ENCODE measurements around the gene INAFM2. TPM values are rescaled to one million over a fixed set of nuclear protein-coding genes. Genes with fewer than 3 reads are reported as not detected.

Gene INAFM2
- total and polyA plus RNA-seq, 9 of the 15 experiments (the other 6 are each of a cell fraction or from before 2014, with no cell fraction given): 11.8 to 43.1 (median 27.2) TPM

DNA sequence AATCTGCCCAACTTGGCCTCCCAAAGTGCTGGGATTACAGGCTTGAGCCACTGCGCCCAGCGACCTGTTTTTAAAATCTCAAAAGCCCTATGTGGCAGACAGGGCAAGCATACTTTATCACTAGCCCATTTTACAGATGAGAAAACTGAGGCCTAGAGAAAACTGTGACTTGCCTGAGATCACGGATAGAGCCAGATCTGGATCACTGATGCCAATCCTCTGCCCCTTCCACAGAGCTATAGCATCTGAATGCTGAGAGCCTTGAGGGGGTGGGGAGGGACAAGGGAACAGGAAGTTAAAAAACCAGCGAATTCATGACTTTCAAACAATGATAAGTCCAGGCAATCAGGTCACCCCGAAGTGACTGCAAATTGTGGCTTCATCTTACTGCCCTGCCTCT is 48.0 kb upstream of the INAFM2 start:
- no peak overlapping the region for H3K4me3 ChIP-seq
- no peak overlapping the region for H2AFZ ChIP-seq (ENCODE audit: low read depth, low read length)
- 0 out of 2 replicates have a peak, but pooled peaks cover 3% of the 10 kb centered on the region for H4K20me1 ChIP-seq (replicated peaks; ENCODE audit: control insufficient read depth, insufficient read depth, low read length)
- H3K27me3 ChIP-seq (ENCODE audit: control insufficient read depth in 2 of 2, insufficient read depth in 2 of 2, low read length in 2 of 2): peaks cover 0 to 16% of the 10 kb centered on the region in 2 experiments; a peak in 2 of 5 replicates
- no peaks in the 10 kb centered on the region for H3K36me3 ChIP-seq (ENCODE audit: control insufficient read depth, insufficient read depth, low read length)
- ATAC-seq (no peak), FAIRE-seq (no peak), DNase-seq (ENCODE audit: extremely low read depth in 1 of 4, low spot score in 3 of 4) (no peak)
- H3K9me1 ChIP-seq (ENCODE audit: control insufficient read depth, insufficient read depth, low read length): no peaks in the 10 kb centered on the region
- H3K9ac ChIP-seq (ENCODE audit: insufficient read depth in 1 of 2, low read depth in 2 of 2, low read length in 2 of 2): peak overlapping the region in 1 of 2 experiments; percentile 24; a peak in 1 of 4 replicates
- POLR2A ChIA-PET: interaction anchor here (1.0 to 2.1 kb wide), 2 partner anchors 10 to 58 kb away, joined by 3 to 11 read pairs; no protein-coding TSS in a partner anchor
- H3K9me3 ChIP-seq (replicated peaks; ENCODE audit: control insufficient read depth, insufficient read depth, low read depth, low read length): no peaks in the 10 kb centered on the region
- H3K4me1 ChIP-seq (replicated peaks in 1 of 2; ENCODE audit: control insufficient read depth in 2 of 2, insufficient read depth in 2 of 2, low read length in 2 of 2): peaks cover 13 to 44% of the 10 kb centered on the region in 2 experiments
- H3K79me2 ChIP-seq (ENCODE audit: control insufficient read depth, insufficient read depth, low read length): no peaks in the 10 kb centered on the region
- WGBS (ENCODE audit: insufficient coverage, low coverage, missing lambda C conversion rate): 32% methylated on average over 5 of the region's 5 CpGs
- in situ Hi-C loops (cut with MboI): loop anchor here (5.0 kb wide), 1 partner anchor 37 kb away; no protein-coding TSS in a partner anchor
- intact Hi-C loops (cut with micrococcal nuclease): no loop called here
- CTCF ChIA-PET (ENCODE audit: low intra/inter-chr PET ratio): interaction anchor here (0.6 to 7.1 kb wide), 11 partner anchors 11 to 589 kb away, joined by 3 to 218 read pairs (median 10); no protein-coding TSS in a partner anchor
- no TSS peak for BruUV-seq (replicated peaks)
- H3K27ac ChIP-seq (ENCODE audit: extremely low read depth, low read depth, low read length): no peak overlapping the region
- H3K4me2 ChIP-seq (ENCODE audit: insufficient read depth, low read length): no peak overlapping the region
- TF ChIP-seq KDM1A (IDR thresholded peaks at IDR 0.05): peak; percentile 78 to 89
- TF ChIP-seq, protein P1, sequence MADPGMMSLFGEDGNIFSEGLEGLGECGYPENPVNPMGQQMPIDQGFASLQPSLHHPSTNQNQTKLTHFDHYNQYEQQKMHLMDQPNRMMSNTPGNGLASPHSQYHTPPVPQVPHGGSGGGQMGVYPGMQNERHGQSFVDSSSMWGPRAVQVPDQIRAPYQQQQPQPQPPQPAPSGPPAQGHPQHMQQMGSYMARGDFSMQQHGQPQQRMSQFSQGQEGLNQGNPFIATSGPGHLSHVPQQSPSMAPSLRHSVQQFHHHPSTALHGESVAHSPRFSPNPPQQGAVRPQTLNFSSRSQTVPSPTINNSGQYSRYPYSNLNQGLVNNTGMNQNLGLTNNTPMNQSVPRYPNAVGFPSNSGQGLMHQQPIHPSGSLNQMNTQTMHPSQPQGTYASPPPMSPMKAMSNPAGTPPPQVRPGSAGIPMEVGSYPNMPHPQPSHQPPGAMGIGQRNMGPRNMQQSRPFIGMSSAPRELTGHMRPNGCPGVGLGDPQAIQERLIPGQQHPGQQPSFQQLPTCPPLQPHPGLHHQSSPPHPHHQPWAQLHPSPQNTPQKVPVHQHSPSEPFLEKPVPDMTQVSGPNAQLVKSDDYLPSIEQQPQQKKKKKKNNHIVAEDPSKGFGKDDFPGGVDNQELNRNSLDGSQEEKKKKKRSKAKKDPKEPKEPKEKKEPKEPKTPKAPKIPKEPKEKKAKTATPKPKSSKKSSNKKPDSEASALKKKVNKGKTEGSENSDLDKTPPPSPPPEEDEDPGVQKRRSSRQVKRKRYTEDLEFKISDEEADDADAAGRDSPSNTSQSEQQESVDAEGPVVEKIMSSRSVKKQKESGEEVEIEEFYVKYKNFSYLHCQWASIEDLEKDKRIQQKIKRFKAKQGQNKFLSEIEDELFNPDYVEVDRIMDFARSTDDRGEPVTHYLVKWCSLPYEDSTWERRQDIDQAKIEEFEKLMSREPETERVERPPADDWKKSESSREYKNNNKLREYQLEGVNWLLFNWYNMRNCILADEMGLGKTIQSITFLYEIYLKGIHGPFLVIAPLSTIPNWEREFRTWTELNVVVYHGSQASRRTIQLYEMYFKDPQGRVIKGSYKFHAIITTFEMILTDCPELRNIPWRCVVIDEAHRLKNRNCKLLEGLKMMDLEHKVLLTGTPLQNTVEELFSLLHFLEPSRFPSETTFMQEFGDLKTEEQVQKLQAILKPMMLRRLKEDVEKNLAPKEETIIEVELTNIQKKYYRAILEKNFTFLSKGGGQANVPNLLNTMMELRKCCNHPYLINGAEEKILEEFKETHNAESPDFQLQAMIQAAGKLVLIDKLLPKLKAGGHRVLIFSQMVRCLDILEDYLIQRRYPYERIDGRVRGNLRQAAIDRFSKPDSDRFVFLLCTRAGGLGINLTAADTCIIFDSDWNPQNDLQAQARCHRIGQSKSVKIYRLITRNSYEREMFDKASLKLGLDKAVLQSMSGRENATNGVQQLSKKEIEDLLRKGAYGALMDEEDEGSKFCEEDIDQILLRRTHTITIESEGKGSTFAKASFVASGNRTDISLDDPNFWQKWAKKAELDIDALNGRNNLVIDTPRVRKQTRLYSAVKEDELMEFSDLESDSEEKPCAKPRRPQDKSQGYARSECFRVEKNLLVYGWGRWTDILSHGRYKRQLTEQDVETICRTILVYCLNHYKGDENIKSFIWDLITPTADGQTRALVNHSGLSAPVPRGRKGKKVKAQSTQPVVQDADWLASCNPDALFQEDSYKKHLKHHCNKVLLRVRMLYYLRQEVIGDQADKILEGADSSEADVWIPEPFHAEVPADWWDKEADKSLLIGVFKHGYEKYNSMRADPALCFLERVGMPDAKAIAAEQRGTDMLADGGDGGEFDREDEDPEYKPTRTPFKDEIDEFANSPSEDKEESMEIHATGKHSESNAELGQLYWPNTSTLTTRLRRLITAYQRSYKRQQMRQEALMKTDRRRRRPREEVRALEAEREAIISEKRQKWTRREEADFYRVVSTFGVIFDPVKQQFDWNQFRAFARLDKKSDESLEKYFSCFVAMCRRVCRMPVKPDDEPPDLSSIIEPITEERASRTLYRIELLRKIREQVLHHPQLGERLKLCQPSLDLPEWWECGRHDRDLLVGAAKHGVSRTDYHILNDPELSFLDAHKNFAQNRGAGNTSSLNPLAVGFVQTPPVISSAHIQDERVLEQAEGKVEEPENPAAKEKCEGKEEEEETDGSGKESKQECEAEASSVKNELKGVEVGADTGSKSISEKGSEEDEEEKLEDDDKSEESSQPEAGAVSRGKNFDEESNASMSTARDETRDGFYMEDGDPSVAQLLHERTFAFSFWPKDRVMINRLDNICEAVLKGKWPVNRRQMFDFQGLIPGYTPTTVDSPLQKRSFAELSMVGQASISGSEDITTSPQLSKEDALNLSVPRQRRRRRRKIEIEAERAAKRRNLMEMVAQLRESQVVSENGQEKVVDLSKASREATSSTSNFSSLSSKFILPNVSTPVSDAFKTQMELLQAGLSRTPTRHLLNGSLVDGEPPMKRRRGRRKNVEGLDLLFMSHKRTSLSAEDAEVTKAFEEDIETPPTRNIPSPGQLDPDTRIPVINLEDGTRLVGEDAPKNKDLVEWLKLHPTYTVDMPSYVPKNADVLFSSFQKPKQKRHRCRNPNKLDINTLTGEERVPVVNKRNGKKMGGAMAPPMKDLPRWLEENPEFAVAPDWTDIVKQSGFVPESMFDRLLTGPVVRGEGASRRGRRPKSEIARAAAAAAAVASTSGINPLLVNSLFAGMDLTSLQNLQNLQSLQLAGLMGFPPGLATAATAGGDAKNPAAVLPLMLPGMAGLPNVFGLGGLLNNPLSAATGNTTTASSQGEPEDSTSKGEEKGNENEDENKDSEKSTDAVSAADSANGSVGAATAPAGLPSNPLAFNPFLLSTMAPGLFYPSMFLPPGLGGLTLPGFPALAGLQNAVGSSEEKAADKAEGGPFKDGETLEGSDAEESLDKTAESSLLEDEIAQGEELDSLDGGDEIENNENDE (IDR thresholded peaks at IDR 0.05; ENCODE audit: low read depth, low read length): no peak
- TF ChIP-seq RBM25 (IDR thresholded peaks at IDR 0.05; ENCODE audit: low read depth, low read length, severe bottlenecking): peak; percentile 89
- TF ChIP-seq, protein P2, sequence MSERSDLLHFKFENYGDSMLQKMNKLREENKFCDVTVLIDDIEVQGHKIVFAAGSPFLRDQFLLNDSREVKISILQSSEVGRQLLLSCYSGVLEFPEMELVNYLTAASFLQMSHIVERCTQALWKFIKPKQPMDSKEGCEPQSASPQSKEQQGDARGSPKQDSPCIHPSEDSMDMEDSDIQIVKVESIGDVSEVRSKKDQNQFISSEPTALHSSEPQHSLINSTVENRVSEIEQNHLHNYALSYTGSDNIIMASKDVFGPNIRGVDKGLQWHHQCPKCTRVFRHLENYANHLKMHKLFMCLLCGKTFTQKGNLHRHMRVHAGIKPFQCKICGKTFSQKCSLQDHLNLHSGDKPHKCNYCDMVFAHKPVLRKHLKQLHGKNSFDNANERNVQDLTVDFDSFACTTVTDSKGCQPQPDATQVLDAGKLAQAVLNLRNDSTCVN (CRISPR knock-in tag; IDR thresholded peaks at IDR 0.05): no peak
- TF ChIP-seq MCM5 (IDR thresholded peaks at IDR 0.05; ENCODE audit: low read depth): no peak
- TF ChIP-seq CHD4 (IDR thresholded peaks at IDR 0.05; ENCODE audit: insufficient read depth, insufficient replicate concordance, low read depth, low read length, poor library complexity, severe bottlenecking): peak; percentile 25
- peak; percentile 66; the same call in 1 of the 2 replicates for TF ChIP-seq SMARCA5 (IDR thresholded peaks at IDR 0.05)
- TF ChIP-seq POLR2G (IDR thresholded peaks at IDR 0.05; ENCODE audit: low read depth, low read length): no peak
- peak; percentile 96 for TF ChIP-seq BCOR (IDR thresholded peaks at IDR 0.05)

Data from K562 (cell line).